SK-N-MC (cell line): ENCODE results near the gene DNAJC27.

Source experiments
- EZH2 ChIP-seq: fragments of 200-600 bp; sonication (generic); IDR thresholded peaks from one replicate; pipeline ENCODE4 v1.6.1; 2017; ENCODE audit warnings: antibody characterized with exemption
- POLR2AphosphoS5 ChIP-seq: IDR thresholded peaks from 2 replicates; pipeline ENCODE4 v1.6.1; 2012; ENCODE audit warnings: mild to moderate bottlenecking, low read depth, low read length, borderline replicate concordance

DNA sequence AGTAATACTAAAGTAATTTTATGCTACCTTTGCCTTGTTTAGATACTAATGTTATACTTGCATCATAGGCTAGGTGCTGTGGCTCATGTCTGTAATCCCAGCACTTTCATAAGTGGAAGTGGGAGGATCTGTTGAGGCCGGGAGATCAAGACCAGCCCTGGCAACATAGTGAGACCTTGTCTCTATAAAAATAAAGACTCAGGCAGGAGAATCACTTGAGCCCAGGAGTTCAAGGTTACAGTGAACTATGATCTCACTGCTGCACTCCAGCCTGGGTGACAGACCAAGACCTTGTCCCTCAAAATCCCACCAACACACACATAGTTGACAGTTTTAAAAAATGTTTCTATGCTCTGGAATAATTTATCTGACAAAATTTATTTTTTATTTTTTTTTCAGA is 6.9 kb upstream of the DNAJC27 start:
- TF ChIP-seq EZH2 (no peak), POLR2AphosphoS5 (no peak)
